ENCODE results near the gene ZNF583. TPM values are rescaled to one million over a fixed set of nuclear protein-coding genes. Genes with fewer than 3 reads are reported as not detected.

Gene ZNF583
- total RNA-seq, 1 donor from 2014 or later = 4.5 TPM

- Mint-ChIP-seq H3K27me3 (ENCODE audit: insufficient read depth, low read depth) (peaks cover 10% of the 10 kb centered on the region), H3K36me3 (peaks cover 66% of the 10 kb centered on the region), H3K9me3 (peaks cover 81% of the 10 kb centered on the region), H3K4me3 (peak overlapping the region; percentile 94), H3K27ac (peak overlapping the region; percentile 96), H3K4me1 (peaks cover 15% of the 10 kb centered on the region)
- peak overlapping the region; percentile 72 for H3K4me3 ChIP-seq
- no peak for TF ChIP-seq EZH2phosphoT487 (IDR thresholded peaks at IDR 0.05)
- no peak for TF ChIP-seq EZH2 (IDR thresholded peaks at IDR 0.05)
- TF ChIP-seq CTCF (IDR thresholded peaks at IDR 0.05) = no peak
- peaks cover 8% of the 10 kb centered on the region for H3K36me3 ChIP-seq
- H4K20me1 ChIP-seq (ENCODE audit: low read depth) = no peaks in the 10 kb centered on the region
- H3F3A ChIP-seq (ENCODE audit: low read depth) = no peaks in the 10 kb centered on the region
- H3K27me3 ChIP-seq = no peaks in the 10 kb centered on the region
- no peaks in the 10 kb centered on the region for H3K4me1 ChIP-seq
- H3K9ac ChIP-seq = peak overlapping the region; percentile 67
- no peaks in the 10 kb centered on the region for H3K9me3 ChIP-seq (ENCODE audit: low read depth)
- H3K4me2 ChIP-seq = peak overlapping the region; percentile 93
- peak; percentile 16 for DNase-seq (ENCODE audit: low spot score)
- H3K27ac ChIP-seq = no peak overlapping the region
- H2AFZ ChIP-seq (replicated peaks) = peak overlapping the region; percentile 99
- H3K79me2 ChIP-seq (ENCODE audit: low read depth) = peaks cover 23% of the 10 kb centered on the region
Measured at GRCh38 chr19:56403261-56403660, 871 bp upstream of the ZNF583 start.

- Histone ChIP-seq H3K4me3 (peak overlapping the region; percentile 72), H3K27me3 (no peaks in the 10 kb centered on the region), H2AFZ (replicated peaks) (peak overlapping the region; percentile 99), H4K20me1 (ENCODE audit: low read depth) (no peaks in the 10 kb centered on the region), H3K79me2 (ENCODE audit: low read depth) (peaks cover 23% of the 10 kb centered on the region), H3K9me3 (ENCODE audit: low read depth) (no peaks in the 10 kb centered on the region), H3K9ac (peak overlapping the region; percentile 67), H3K4me2 (peak overlapping the region; percentile 93), H3F3A (ENCODE audit: low read depth) (no peaks in the 10 kb centered on the region), H3K36me3 (peaks cover 19% of the 10 kb centered on the region), H3K4me1 (no peaks in the 10 kb centered on the region), H3K27ac (no peak overlapping the region)
- DNase-seq (ENCODE audit: low spot score) = no peak
- peaks cover 6% of the 10 kb centered on the region for H3K27me3 Mint-ChIP-seq (ENCODE audit: insufficient read depth, low read depth)
- H3K27ac Mint-ChIP-seq = peak overlapping the region; percentile 65
- TF ChIP-seq CTCF (IDR thresholded peaks at IDR 0.05) = no peak
- TF ChIP-seq EZH2 (IDR thresholded peaks at IDR 0.05) = no peak
- no peak for TF ChIP-seq EZH2phosphoT487 (IDR thresholded peaks at IDR 0.05)
- peaks cover 15% of the 10 kb centered on the region for H3K4me1 Mint-ChIP-seq
- peak overlapping the region; percentile 94 for H3K4me3 Mint-ChIP-seq
- H3K36me3 Mint-ChIP-seq = peaks cover 64% of the 10 kb centered on the region
- H3K9me3 Mint-ChIP-seq = peaks cover 80% of the 10 kb centered on the region
Measured at GRCh38 chr19:56404705-56405056, 549 bp downstream of the ZNF583 start.

- Histone ChIP-seq H3K4me2 (peak overlapping the region; percentile 93), H4K20me1 (ENCODE audit: low read depth) (no peaks in the 10 kb centered on the region), H3K79me2 (ENCODE audit: low read depth) (peaks cover 23% of the 10 kb centered on the region), H3K27me3 (no peaks in the 10 kb centered on the region), H3K4me1 (no peaks in the 10 kb centered on the region), H3K36me3 (peaks cover 23% of the 10 kb centered on the region), H3K27ac (no peak overlapping the region), H3F3A (ENCODE audit: low read depth) (no peaks in the 10 kb centered on the region), H3K4me3 (peak overlapping the region; percentile 72), H3K9me3 (ENCODE audit: low read depth) (peaks cover 3% of the 10 kb centered on the region), H2AFZ (replicated peaks) (no peak overlapping the region), H3K9ac (no peak overlapping the region)
- H3K4me3 Mint-ChIP-seq = peak overlapping the region; percentile 94
- DNase-seq (ENCODE audit: low spot score) = no peak
- H3K27me3 Mint-ChIP-seq (ENCODE audit: insufficient read depth, low read depth) = peaks cover 6% of the 10 kb centered on the region
- H3K4me1 Mint-ChIP-seq = peaks cover 15% of the 10 kb centered on the region
- H3K27ac Mint-ChIP-seq = no peak overlapping the region
- H3K36me3 Mint-ChIP-seq = peaks cover 67% of the 10 kb centered on the region
- H3K9me3 Mint-ChIP-seq = peaks cover 81% of the 10 kb centered on the region
- TF ChIP-seq EZH2 (IDR thresholded peaks at IDR 0.05) (no peak), EZH2phosphoT487 (IDR thresholded peaks at IDR 0.05) (no peak), CTCF (IDR thresholded peaks at IDR 0.05) (no peak)
Measured at GRCh38 chr19:56405062-56405461, 930 bp downstream of the ZNF583 start.
